ENCODE results near the gene TIPRL. TPM values are rescaled to one million over a fixed set of nuclear protein-coding genes. Genes with fewer than 3 reads are reported as not detected.

The TIPRL gene
- total RNA-seq, 2 donors from 2014 or later = 38.0 to 43.0 TPM

- peaks cover 99% of the 10 kb centered on the region for H3K36me3 Mint-ChIP-seq (ENCODE audit: low read depth)
- no peaks in the 10 kb centered on the region for H3K27me3 Mint-ChIP-seq
- no peaks in the 10 kb centered on the region for H3K9me3 Mint-ChIP-seq
- H3K4me3 Mint-ChIP-seq = peak overlapping the region; percentile 49
- peak overlapping the region; percentile 87 for H3K27ac Mint-ChIP-seq
- H3K4me1 Mint-ChIP-seq = peaks cover 42% of the 10 kb centered on the region
- peak; percentile 84 for ATAC-seq (replicated peaks)
These were observed 58.3 kb downstream of the TIPRL start for GRCh38 chr1:168236836-168237611.

DNA sequence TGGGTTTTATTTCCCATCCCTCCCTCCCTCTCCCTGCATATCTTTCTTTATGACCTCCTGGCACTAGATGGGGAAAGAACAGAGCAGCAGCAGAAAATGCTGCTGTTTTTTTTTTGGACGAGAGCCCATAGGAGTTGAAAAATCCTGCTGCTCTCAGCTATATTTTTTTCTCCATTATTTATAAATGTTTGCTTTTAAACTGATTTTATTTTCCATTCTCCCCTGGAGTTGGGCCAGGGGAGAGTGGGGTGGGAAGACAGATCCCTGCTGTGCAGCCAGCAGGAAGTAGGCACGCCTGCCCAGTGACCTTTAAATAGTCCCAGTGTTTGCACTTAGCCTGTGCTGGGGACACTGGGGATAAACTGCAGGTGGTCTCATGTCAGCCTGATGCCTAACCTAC, 64.4 kb downstream of the TIPRL start:
- Mint-ChIP-seq H3K4me1 (peaks cover 32% of the 10 kb centered on the region), H3K27me3 (no peaks in the 10 kb centered on the region), H3K9me3 (no peaks in the 10 kb centered on the region), H3K4me3 (no peak overlapping the region), H3K36me3 (ENCODE audit: low read depth) (peaks cover 99% of the 10 kb centered on the region), H3K27ac (peak overlapping the region; percentile 44)
- no peak for ATAC-seq (replicated peaks)

DNA sequence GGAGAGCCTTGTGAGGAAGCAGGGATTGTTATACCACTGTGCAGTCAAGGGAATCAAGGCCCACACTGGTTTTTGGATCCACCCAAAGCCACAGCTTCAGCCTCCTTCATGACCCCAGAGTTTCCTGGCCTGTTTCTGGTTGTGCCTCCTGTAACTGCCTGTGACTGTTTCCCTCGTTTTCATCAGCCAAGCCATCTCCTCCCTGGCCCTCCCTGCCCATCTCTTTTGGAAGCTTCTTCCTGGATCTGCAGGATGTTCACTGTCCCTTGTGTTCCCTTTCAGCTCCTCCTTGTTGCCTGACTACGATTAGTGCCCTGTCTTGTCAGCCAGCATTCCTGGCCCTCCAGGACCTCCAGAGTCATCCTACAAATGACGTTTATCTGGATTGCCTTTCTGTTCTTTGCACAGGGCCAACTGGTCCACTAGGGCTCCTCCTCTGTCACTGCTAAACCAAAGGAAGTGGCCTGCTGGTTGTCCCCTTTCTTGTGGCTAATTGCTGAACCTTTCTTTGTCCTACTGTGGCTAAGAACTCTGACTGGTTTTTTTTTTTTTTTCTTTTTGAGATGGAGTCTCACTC, 65.0 kb downstream of the TIPRL start:
- Mint-ChIP-seq H3K4me3 (peak overlapping the region; percentile 32), H3K9me3 (no peaks in the 10 kb centered on the region), H3K27me3 (no peaks in the 10 kb centered on the region), H3K36me3 (ENCODE audit: low read depth) (peaks cover 100% of the 10 kb centered on the region), H3K4me1 (peaks cover 33% of the 10 kb centered on the region), H3K27ac (peak overlapping the region; percentile 44)
- ATAC-seq (replicated peaks) = peak; percentile 73

GRCh38 chr1:168245042-168245441, 66.3 kb downstream of the TIPRL start:
- ATAC-seq (replicated peaks) = no peak
- Mint-ChIP-seq H3K27me3 (no peaks in the 10 kb centered on the region), H3K36me3 (ENCODE audit: low read depth) (peaks cover 100% of the 10 kb centered on the region), H3K27ac (no peak overlapping the region), H3K9me3 (no peaks in the 10 kb centered on the region), H3K4me3 (no peak overlapping the region), H3K4me1 (peaks cover 33% of the 10 kb centered on the region)

DNA sequence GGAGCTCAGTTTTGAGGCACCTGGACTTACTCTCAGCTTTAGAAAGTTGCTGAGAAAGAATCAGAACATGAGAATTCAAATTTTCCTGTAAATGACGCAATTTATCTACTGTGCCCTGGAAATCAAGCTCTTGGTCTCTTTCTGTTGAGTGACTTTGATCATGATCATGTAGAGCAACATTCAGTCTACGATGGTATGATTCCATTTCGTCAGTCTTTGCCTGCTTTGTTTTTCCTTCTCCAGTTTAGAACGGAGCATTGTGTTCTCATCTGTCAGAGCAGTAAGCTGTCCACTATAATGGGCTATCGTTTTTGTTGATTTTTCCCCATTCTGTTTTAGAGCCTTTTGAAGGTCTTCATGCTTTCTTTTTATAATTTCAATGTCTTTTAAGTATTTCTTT, 67.7 kb downstream of the TIPRL start:
- Mint-ChIP-seq H3K9me3 (no peaks in the 10 kb centered on the region), H3K4me1 (peaks cover 33% of the 10 kb centered on the region), H3K4me3 (no peak overlapping the region), H3K27ac (no peak overlapping the region), H3K27me3 (no peaks in the 10 kb centered on the region), H3K36me3 (ENCODE audit: low read depth) (peaks cover 100% of the 10 kb centered on the region)
- ATAC-seq (replicated peaks) = no peak

Other genes starting within 250 kb of the TIPRL start
- gene DCAF6, start 242.3 kb upstream of the TIPRL start, total RNA-seq = 10 to 100 TPM; 25.9 to 37.3 TPM
- gene MPC2, start 241.9 kb upstream of the TIPRL start, total RNA-seq = 10 to 100 TPM; 51.1 to 67.0 TPM
- 1 to 10 TPM in 1 of 2 donors, under 1 TPM in 1; 0.93 to 1.1 TPM for gene GPR161, start 42.0 kb upstream of the TIPRL start, total RNA-seq
- gene SFT2D2, start 47.0 kb downstream of the TIPRL start, total RNA-seq = 10 to 100 TPM; 45.1 to 47.5 TPM
- gene TBX19, start 101.9 kb downstream of the TIPRL start, total RNA-seq = 1 to 10 TPM; 1.8 to 6.1 TPM

All from activated T-helper 17 cell treated with anti-CD3 and anti-CD28 coated beads, Interleukin-2, amount 50 U/mL, for 72 hours (primary cell).